ENCODE data around the gene SSBP2. TPM values are rescaled to one million over a fixed set of nuclear protein-coding genes. Genes with fewer than 3 reads are reported as not detected.
A peak's percentile ranks its signal among the peaks of the same experiment; 100 is the strongest.

Gene SSBP2
- total RNA-seq, 4 donors from 2014 or later, result 38.6 to 58.5 (median 51.8) TPM

- Histone ChIP-seq H3K4me1 (no peaks in the 10 kb centered on the region), H3K27ac (no peak overlapping the region), H3K4me3 (replicated peaks in 1 of 3) (no peak overlapping the region), H3K9me3 (no peaks in the 10 kb centered on the region), H3K27me3 (no peaks in the 10 kb centered on the region), H3K36me3 (no peaks in the 10 kb centered on the region)
- intact Hi-C loops (cut with DNase I), result no loop called here
- 83 to 84% methylated on average over 9 to 11 of the region's 11 CpGs for WGBS, 2 donors
- no peak for TF ChIP-seq CTCF (IDR thresholded peaks at IDR 0.05)
- DNase-seq, result no peak
Observed at GRCh38 chr5:81401266-81401665, 349.6 kb downstream of the SSBP2 start.

- Histone ChIP-seq H3K4me1 (no peaks in the 10 kb centered on the region), H3K9me3 (no peaks in the 10 kb centered on the region), H3K27ac (no peak overlapping the region), H3K27me3 (no peaks in the 10 kb centered on the region), H3K36me3 (no peaks in the 10 kb centered on the region), H3K4me3 (replicated peaks in 1 of 3) (no peak overlapping the region)
- DNase-seq, result no peak
- TF ChIP-seq CTCF (IDR thresholded peaks at IDR 0.05) (no peak), POLR2A (IDR thresholded peaks at IDR 0.05) (no peak)
- 48 to 52% methylated on average over 2 of the region's 2 CpGs for WGBS, 2 donors
- intact Hi-C loops (cut with DNase I), result no loop called here
Observed at GRCh38 chr5:81400375-81400774, 350.5 kb downstream of the SSBP2 start.

GRCh38 chr5:81398741-81399140 lies 352.2 kb downstream of the SSBP2 start:
- peaks cover 0 to 5% of the 10 kb centered on the region in 2 donors for H3K4me1 ChIP-seq
- no peaks in the 10 kb centered on the region for H3K27me3 ChIP-seq
- no peak overlapping the region for H3K27ac ChIP-seq
- no peaks in the 10 kb centered on the region for H3K9me3 ChIP-seq
- 70 to 71% methylated on average over 4 of the region's 4 CpGs for WGBS, 2 donors
- H3K36me3 ChIP-seq, result no peaks in the 10 kb centered on the region
- TF ChIP-seq POLR2A (IDR thresholded peaks at IDR 0.05), result no peak
- DNase-seq, result no peak
- intact Hi-C loops (cut with DNase I), result no loop called here
- H3K4me3 ChIP-seq (replicated peaks in 1 of 3), result no peak overlapping the region

- TF ChIP-seq POLR2A (IDR thresholded peaks at IDR 0.05) (no peak), CTCF (IDR thresholded peaks at IDR 0.05) (no peak)
- intact Hi-C loops (cut with DNase I), result no loop called here
- Histone ChIP-seq H3K4me3 (replicated peaks in 1 of 3) (no peak overlapping the region), H3K9me3 (no peaks in the 10 kb centered on the region), H3K27me3 (no peaks in the 10 kb centered on the region), H3K36me3 (no peaks in the 10 kb centered on the region), H3K4me1 (peaks cover 0 to 9% of the 10 kb centered on the region in 2 donors), H3K27ac (no peak overlapping the region)
- WGBS, 2 donors, result 10 to 27% methylated on average over 3 of the region's 3 CpGs
- peak; percentile 9 to 12 for DNase-seq
Observed at GRCh38 chr5:81397176-81397575, 353.7 kb downstream of the SSBP2 start.

GRCh38 chr5:81395262-81395661 lies 355.6 kb downstream of the SSBP2 start:
- Histone ChIP-seq H3K36me3 (no peaks in the 10 kb centered on the region), H3K27ac (no peak overlapping the region), H3K9me3 (no peaks in the 10 kb centered on the region), H3K4me3 (replicated peaks in 1 of 3) (no peak overlapping the region), H3K27me3 (no peaks in the 10 kb centered on the region), H3K4me1 (peaks cover 0 to 12% of the 10 kb centered on the region in 2 donors)
- no peak for TF ChIP-seq POLR2A (IDR thresholded peaks at IDR 0.05)
- no peak for TF ChIP-seq CTCF (IDR thresholded peaks at IDR 0.05)
- no peak for DNase-seq
- WGBS, 2 donors, result 68 to 87% methylated on average over 3 of the region's 3 CpGs
- intact Hi-C loops (cut with DNase I), result no loop called here

Measured in thyroid gland (tissue), 4 donors.